Adipocyte (in vitro differentiated cells): ENCODE results near the gene VRK3.

Experiments
- DNase-seq: peaks from one replicate; pipeline ENCODE4 v3.0.0-alpha.2; 2015; ENCODE audit warnings: low read depth
- H3K27me3 ChIP-seq: replicated peaks from 2 replicates; pipeline ENCODE4 v1.7.0; 2013; ENCODE audit warnings: mild to moderate bottlenecking, low read length, moderate library complexity; ENCODE audit not compliant: control insufficient read depth, insufficient read depth
- H3K36me3 ChIP-seq: 2 replicates; pipeline ENCODE4 v1.7.0; 2013; ENCODE audit warnings: low read length, mild to moderate bottlenecking, moderate library complexity; ENCODE audit not compliant: control insufficient read depth, insufficient read depth, severe bottlenecking
- H3K4me1 ChIP-seq: 2 replicates; pipeline ENCODE4 v1.7.0; 2013; ENCODE audit warnings: mild to moderate bottlenecking, low read length, moderate library complexity; ENCODE audit not compliant: control insufficient read depth, insufficient read depth
- H3K4me3 ChIP-seq: 2 replicates; pipeline ENCODE4 v1.7.0; 2013; ENCODE audit warnings: mild to moderate bottlenecking, low read length, moderate library complexity
- H3K9ac ChIP-seq: 2 replicates; pipeline ENCODE4 v1.7.0; 2013; ENCODE audit warnings: mild to moderate bottlenecking, low read length, moderate library complexity
- H3K9me3 ChIP-seq: 2 replicates; pipeline ENCODE4 v1.7.0; 2013; ENCODE audit warnings: mild to moderate bottlenecking, low read length, moderate library complexity; ENCODE audit not compliant: control insufficient read depth

VRK3 gene

DNA sequence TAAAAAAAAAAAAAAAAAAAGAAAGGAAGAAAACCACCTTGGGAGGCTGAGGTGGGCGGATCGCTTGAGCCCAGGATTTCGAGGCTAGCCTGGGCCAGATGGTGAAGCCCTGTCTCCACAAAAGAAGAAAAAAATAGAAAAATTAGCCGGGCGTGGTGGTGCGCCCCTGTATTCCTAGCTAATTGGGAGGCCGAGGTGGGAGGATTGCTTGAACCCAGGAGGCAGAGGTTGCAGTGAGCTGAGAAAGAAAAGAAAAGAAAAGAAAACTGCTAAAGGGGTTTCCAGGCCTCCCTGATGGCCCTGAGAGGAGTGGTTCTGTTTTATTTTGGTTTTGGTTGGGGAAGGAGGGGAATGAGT, 1.4 kb upstream of the VRK3 start:
- no peaks in the 10 kb centered on the region for H3K27me3 ChIP-seq
- no peaks in the 10 kb centered on the region for H3K9me3 ChIP-seq
- peaks cover 13% of the 10 kb centered on the region for H3K36me3 ChIP-seq
- peak overlapping the region; percentile 99 for H3K4me3 ChIP-seq
- H3K9ac ChIP-seq: peak overlapping the region; percentile 97
- H3K4me1 ChIP-seq: peaks cover 26% of the 10 kb centered on the region
- no peak for DNase-seq

DNA sequence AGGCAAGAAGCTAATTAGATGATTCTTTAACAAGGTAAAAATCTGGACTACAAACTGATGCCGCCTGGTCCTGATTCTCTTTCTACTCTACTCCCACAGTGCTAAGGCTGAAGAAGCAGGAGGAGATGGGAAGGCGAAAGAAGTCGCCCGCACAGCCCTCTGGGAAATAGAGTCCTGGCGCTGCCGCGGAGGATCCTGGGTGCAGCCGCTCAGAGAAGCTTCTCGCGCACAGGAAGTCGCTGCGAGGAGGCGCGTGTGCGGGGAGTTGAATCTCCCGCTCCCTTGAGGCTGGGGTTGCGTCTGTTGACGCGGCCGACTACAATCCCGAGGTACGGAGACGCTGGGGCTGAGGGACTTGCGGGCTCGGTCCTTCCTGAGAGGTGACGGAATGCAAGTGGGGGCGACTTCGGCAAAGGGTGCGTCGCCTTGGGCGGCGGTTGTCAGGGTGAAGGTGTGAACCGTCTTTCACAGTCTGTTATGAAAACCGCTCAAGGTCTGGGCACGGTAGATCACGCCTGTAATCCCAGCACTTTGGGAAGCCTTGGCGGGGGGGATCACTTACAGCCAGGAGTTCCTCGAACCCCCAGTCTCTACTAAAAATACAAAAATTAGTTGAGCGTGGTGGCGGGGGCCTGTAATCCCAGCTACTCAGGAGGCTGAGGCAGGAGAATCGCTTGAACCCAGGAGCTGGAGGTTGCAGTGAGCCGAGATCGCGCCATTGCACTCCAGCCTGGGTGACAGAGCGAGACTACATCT, 800 bp upstream of the VRK3 start, which contains the start of gene ZNF473:
ZNF473 (plus strand) TSS at position 212 of the 756 bp plus-strand sequence. CDS start 5,078 bp downstream, outside the sequence.
- Histone ChIP-seq H3K36me3 (peaks cover 8% of the 10 kb centered on the region), H3K4me1 (peaks cover 26% of the 10 kb centered on the region), H3K4me3 (peak within 1 kb of the TSS; percentile 99), H3K9ac (peak within 1 kb of the TSS; percentile 97), H3K27me3 (no peaks in the 10 kb centered on the region), H3K9me3 (no peaks in the 10 kb centered on the region)
- peak; percentile 98 for DNase-seq

DNA sequence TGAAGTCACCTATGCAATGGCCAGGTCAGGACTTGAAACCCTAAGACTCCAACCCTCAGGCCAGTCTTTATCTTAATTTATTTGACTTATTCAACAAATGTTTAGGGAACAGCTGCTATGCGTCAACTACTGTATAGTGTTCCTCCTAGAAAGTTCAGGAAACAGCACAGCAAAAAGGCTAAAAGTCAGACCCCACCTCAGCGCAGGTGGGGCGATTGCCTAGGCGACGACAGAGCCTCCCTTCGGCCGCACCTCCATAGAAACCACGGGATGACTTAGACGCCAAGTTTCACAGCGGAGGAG, 502 bp downstream of the VRK3 start:
- H3K9me3 ChIP-seq: no peaks in the 10 kb centered on the region
- peak overlapping the region; percentile 97 for H3K9ac ChIP-seq
- no peak for DNase-seq
- peaks cover 5% of the 10 kb centered on the region for H3K36me3 ChIP-seq
- H3K4me3 ChIP-seq: peak overlapping the region; percentile 99
- H3K27me3 ChIP-seq: no peaks in the 10 kb centered on the region
- H3K4me1 ChIP-seq: peaks cover 26% of the 10 kb centered on the region

DNA sequence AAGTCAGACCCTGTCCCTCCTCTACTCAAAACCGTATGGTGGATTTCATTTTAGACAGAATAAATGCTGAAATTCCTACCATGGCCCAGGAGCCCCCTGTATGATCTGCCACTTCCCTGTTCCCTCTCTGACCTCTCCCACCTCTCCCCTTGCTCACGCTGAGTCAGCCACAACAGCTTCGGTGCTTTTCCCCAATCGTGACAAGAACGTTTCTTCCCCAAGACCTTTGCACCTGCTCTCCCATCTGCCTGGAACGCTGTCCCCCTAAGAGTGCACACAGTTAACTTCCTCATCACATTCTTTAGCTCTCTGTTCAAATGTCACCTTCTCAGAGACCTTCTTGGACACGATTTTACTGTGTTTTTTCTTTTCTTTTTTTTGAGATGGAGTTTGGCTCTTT, 2.3 kb downstream of the VRK3 start:
- Histone ChIP-seq H3K4me1 (peaks cover 22% of the 10 kb centered on the region), H3K9me3 (no peaks in the 10 kb centered on the region), H3K4me3 (no peak overlapping the region), H3K9ac (no peak overlapping the region), H3K27me3 (no peaks in the 10 kb centered on the region), H3K36me3 (peaks cover 14% of the 10 kb centered on the region)
- DNase-seq: no peak

DNA sequence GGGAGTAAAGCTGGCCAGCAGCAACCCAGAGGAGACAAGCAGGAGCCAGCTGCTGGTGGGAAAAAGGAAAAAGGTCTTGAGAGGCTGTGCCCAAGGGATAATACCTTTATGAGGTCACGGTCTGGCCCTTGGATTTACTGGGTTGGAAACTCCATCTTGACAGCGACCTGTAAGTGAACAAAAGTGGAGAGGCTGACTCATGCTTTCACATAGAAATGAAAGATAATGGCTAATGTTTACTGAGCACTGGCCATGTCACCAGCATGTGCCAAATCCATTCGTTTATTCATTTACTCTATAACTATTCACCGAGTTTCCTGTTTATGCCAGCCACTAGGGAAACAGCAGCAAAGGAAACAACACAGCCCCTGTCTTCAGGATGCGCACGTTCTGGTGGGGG, 4.7 kb downstream of the VRK3 start:
- Histone ChIP-seq H3K9ac (no peak overlapping the region), H3K4me1 (peaks cover 15% of the 10 kb centered on the region), H3K36me3 (peaks cover 31% of the 10 kb centered on the region), H3K27me3 (no peaks in the 10 kb centered on the region), H3K4me3 (no peak overlapping the region), H3K9me3 (no peaks in the 10 kb centered on the region)
- DNase-seq: no peak

DNA sequence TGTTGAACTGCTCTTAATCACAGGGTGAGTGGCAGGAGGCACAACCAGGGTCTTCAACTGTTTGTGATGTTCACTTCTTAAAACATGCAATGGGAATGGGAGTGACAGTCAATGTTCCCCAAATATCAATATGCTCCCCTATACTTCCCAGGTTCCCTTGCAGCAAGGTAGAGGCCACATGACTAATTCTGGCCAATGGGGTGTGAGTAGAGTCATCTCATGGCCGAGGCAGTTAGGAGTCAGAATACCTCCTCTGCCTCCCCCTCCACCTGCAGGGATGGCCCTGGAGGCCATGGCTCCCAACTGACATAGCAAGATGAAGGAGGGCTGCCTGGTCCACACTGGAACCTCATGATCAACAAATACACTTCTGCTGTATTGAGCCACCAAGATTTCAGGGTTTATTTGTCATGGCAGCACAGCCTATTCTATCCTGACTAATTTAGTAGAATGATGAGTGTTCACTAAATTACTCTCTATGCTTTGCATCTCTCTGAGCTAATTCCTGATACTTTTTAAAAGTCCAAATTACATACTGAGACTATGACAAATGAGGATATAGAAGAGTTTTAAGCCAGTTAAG, 8.9 kb downstream of the VRK3 start:
- Histone ChIP-seq H3K36me3 (peaks cover 57% of the 10 kb centered on the region), H3K9ac (no peak overlapping the region)
- DNase-seq: no peak

DNA sequence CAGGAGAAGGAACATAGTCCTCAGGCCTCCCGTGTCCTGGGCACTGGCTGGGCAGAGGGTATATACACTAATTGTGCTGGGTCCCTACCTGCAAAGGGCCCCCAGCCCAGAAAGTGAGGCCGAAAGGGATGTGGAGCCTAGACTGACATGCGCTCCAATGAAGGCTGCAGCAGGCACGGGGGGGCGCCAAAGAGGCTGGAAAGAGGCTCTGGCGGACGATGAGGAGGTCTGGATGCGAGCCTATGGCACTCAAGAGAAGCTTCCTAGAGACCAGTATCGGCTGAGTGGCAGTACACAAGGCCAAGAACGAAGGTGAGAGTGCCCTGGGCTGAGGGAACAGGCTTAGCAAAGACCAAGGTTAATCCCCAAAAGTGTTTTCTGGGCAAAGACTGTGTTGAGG, 16.6 kb downstream of the VRK3 start:
- Histone ChIP-seq H3K36me3 (peaks cover 47% of the 10 kb centered on the region), H3K27me3 (no peaks in the 10 kb centered on the region), H3K9ac (no peak overlapping the region), H3K9me3 (no peaks in the 10 kb centered on the region), H3K4me1 (peaks cover 12% of the 10 kb centered on the region), H3K4me3 (no peak overlapping the region)
- no peak for DNase-seq

More for the DNA sequence above, 8.9 kb downstream of the VRK3 start:
- Histone ChIP-seq H3K9me3 (no peaks in the 10 kb centered on the region), H3K27me3 (no peaks in the 10 kb centered on the region), H3K4me1 (no peaks in the 10 kb centered on the region), H3K4me3 (no peak overlapping the region)

DNA sequence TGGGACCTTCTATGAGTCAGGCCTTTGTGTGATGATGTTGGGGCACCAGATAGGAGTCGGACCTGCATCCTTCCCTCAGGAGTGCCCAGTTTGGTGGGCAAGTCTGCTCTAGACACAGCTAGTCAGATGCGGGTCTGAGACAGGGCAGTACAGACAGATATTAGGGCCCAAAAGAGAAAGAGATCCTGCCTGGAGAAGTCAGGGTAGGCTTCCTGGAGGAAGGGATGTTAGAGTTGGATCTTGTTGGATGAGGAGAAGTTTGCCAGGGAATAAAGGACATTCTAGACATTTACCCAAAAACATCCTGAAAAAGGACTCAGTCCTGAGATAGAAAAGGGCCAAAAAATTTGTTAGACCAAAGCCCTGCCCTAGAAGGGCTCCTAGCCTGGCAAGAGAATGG, 17.2 kb downstream of the VRK3 start:
- Histone ChIP-seq H3K4me1 (peaks cover 18% of the 10 kb centered on the region), H3K27me3 (no peaks in the 10 kb centered on the region), H3K9me3 (no peaks in the 10 kb centered on the region), H3K9ac (no peak overlapping the region), H3K4me3 (no peak overlapping the region), H3K36me3 (peaks cover 48% of the 10 kb centered on the region)
- no peak for DNase-seq

DNA sequence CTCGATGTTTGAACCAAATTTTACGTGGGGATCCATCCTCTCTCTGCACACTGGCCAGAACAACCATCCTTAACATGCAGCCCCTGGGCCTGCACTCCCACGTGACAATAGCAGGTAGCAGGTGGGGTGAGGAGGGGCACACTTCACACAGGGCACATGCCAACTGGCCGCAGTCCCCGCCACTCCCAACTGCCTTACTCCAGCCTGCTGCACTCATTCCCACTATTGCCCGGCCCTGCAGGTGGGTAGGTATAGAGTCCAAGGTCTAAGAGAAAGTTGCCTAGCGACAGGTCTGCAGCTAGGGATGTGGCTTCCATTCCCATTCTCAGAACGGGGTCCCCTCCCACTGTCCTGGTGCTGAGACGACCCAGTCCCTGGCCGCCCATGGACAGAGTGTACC, 18.0 kb downstream of the VRK3 start:
- Histone ChIP-seq H3K9me3 (no peaks in the 10 kb centered on the region), H3K4me3 (no peak overlapping the region), H3K27me3 (no peaks in the 10 kb centered on the region), H3K4me1 (peaks cover 25% of the 10 kb centered on the region), H3K36me3 (peaks cover 46% of the 10 kb centered on the region), H3K9ac (no peak overlapping the region)
- DNase-seq: no peak

DNA sequence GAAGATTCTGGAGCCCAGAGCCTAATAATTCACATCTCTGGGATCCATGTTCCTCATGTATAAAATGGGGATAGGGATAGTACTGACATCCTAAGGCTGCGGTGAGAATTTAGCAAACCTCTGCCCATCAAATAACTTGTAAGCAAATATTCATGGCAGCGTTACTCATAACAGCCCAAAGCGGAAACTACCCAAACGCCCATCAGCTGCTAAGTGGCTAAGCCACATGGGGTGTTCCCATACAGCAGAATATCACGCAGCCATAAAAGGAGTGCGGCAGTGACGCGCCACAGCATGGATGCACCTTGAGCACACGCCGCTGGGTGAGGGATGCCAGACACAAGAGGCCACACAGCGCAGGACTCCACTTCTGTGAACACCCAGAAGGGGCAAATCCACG, 19.7 kb downstream of the VRK3 start:
- Histone ChIP-seq H3K36me3 (peaks cover 56% of the 10 kb centered on the region), H3K9ac (no peak overlapping the region), H3K27me3 (no peaks in the 10 kb centered on the region), H3K9me3 (no peaks in the 10 kb centered on the region), H3K4me3 (no peak overlapping the region), H3K4me1 (peaks cover 28% of the 10 kb centered on the region)
- DNase-seq: no peak

DNA sequence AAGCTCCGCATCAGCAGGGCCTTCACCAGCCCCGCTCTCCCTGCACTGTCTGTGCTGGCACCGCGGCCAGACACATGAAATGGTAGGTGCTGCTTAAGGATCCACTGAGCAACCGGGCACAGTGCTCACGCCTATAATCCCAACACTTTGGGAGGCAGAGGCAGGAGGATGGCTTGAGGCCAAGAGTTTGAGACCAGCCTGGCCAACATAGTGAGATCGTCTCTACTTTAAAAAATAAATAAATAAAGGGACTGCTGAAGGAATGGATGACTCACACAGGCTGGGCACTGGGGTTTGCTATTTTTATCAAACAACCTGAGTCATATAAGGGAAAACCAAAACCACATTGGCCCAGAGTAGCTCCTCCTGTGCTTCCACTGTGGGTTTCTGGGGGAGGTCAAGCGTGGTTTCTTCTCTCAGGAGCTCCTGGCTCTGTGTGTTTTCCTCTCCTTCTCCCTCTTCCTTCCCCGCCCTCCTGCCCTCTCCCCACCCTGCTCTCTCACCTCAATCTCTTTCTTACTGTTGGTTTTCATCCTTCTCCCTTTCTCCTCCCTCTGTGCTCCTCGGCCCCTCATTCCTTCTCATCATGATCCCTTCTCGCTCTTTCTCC, 21.3 kb downstream of the VRK3 start:
- Histone ChIP-seq H3K27me3 (no peaks in the 10 kb centered on the region), H3K9ac (peak overlapping the region; percentile 71), H3K4me1 (peaks cover 28% of the 10 kb centered on the region), H3K4me3 (peak overlapping the region; percentile 56), H3K9me3 (no peaks in the 10 kb centered on the region), H3K36me3 (peaks cover 59% of the 10 kb centered on the region)
- DNase-seq: peak; percentile 94
